Nephron (organoid): ENCODE data around the gene DDX51.

Source experiments
- H3K27ac Mint-ChIP-seq, 3 experiments: 2 replicates each; pipeline ENCODE4 v1.8.0; 2020; ENCODE audit warnings: mixed read lengths in 3 of 3, mild to moderate bottlenecking in 2 of 3, moderate library complexity in 1 of 3
- H3K27me3 Mint-ChIP-seq: 2 replicates; pipeline ENCODE4 v1.8.0; 2021; ENCODE audit warnings: low read depth, mild to moderate bottlenecking, moderate library complexity, mixed read lengths
- H3K36me3 Mint-ChIP-seq: 2 replicates; pipeline ENCODE4 v1.8.0; 2020; ENCODE audit warnings: low read depth, mixed read lengths
- H3K4me1 Mint-ChIP-seq: 2 replicates; pipeline ENCODE4 v1.8.0; 2020; ENCODE audit warnings: mixed read lengths
- H3K4me3 Mint-ChIP-seq, 3 experiments: 2 replicates each; pipeline ENCODE4 v1.8.0; 2020; ENCODE audit warnings: mild to moderate bottlenecking in 3 of 3, mixed read lengths in 3 of 3, moderate library complexity in 2 of 3
- H3K9me3 Mint-ChIP-seq: 2 replicates; pipeline ENCODE4 v1.8.0; 2020; ENCODE audit warnings: mixed read lengths
- CTCF ChIP-seq, 3 experiments: fragments of 200-600 bp; sonication (generic); IDR thresholded peaks; one replicate each; pipeline ENCODE4 v1.5.0; 2021; ENCODE audit warnings: antibody characterized with exemption in 3 of 3; ENCODE audit not compliant: unreplicated experiment in 3 of 3

The DDX51 gene

DNA sequence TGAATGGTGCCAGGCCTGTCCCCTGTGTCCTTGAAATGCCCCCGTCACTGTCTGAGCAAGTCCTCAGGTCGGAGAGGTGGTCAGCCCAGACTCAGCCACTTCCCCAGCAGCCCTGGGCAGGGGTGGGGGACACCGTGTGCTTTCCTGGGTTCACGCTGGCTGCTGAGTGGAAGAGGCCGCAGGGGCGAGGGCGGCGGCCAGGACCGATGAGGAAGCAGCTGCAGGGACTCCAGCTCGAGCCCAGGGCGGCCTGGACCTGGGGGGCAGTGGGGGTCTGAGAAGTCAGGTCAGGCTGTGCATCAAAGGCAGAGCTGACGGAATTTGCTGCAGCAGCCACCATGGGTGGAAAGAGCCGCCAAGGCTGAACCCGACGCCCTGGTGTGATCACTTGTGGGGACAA, 28.5 kb upstream of the DDX51 start:
- peaks cover 5% of the 10 kb centered on the region for H3K4me1 Mint-ChIP-seq
- no peaks in the 10 kb centered on the region for H3K36me3 Mint-ChIP-seq
- no peak overlapping the region for H3K4me3 Mint-ChIP-seq
- TF ChIP-seq CTCF (IDR thresholded peaks at IDR 0.05; ENCODE audit: unreplicated experiment in 3 of 3) = no peak
- no peaks in the 10 kb centered on the region for H3K9me3 Mint-ChIP-seq
- no peak overlapping the region for H3K27ac Mint-ChIP-seq
- H3K27me3 Mint-ChIP-seq = peaks cover 48% of the 10 kb centered on the region

- no peak overlapping the region for H3K4me3 Mint-ChIP-seq
- H3K4me1 Mint-ChIP-seq = peaks cover 3% of the 10 kb centered on the region
- H3K9me3 Mint-ChIP-seq = no peaks in the 10 kb centered on the region
- H3K27me3 Mint-ChIP-seq = peaks cover 52% of the 10 kb centered on the region
- no peak overlapping the region for H3K27ac Mint-ChIP-seq
- H3K36me3 Mint-ChIP-seq = no peaks in the 10 kb centered on the region
- TF ChIP-seq CTCF (IDR thresholded peaks at IDR 0.05; ENCODE audit: unreplicated experiment in 3 of 3) = no peak
These were observed 27.9 kb upstream of the DDX51 start for GRCh38 chr12:132171968-132172521.

DNA sequence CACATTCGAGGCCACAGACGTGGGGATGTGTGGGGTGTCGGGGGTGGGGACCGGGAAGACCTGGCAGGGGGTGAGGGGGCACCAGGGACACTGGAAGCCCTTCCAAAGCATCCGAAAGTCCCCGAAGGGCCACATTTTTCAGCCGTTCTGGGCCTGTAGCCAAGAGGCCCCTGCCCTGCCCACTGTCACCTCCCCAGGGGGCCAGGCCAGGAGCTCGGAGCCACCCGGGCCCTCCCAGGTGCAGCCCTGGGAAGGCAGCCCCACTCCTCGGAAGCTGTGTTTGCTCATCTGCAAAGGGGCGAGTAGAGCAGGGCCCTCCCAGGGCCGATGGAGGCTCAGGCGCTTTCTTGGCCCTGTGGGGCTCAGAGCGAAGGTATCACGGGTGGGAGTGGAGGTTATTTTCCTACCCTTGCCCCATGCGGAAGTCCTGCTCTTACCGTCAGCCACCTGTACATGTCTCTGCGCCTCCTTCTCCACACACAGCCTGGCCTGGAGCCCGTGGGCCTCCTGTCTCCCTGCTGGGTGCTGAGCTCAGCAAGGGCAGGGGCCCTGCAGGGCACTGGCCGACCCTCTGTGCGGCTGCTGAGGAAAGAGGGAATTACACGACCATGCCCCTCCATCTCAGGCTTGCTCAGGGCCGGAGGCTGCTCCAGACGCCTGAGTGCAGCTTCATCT, 27.3 kb upstream of the DDX51 start:
- no peak overlapping the region for H3K27ac Mint-ChIP-seq
- H3K4me3 Mint-ChIP-seq = no peak overlapping the region
- H3K36me3 Mint-ChIP-seq = no peaks in the 10 kb centered on the region
- no peaks in the 10 kb centered on the region for H3K4me1 Mint-ChIP-seq
- H3K27me3 Mint-ChIP-seq = peaks cover 48% of the 10 kb centered on the region
- TF ChIP-seq CTCF (IDR thresholded peaks at IDR 0.05; ENCODE audit: unreplicated experiment in 3 of 3) = no peak
- no peaks in the 10 kb centered on the region for H3K9me3 Mint-ChIP-seq

GRCh38 chr12:132170637-132171292, 26.6 kb upstream of the DDX51 start:
- H3K9me3 Mint-ChIP-seq = no peaks in the 10 kb centered on the region
- no peak overlapping the region for H3K27ac Mint-ChIP-seq
- H3K4me3 Mint-ChIP-seq = no peak overlapping the region
- H3K36me3 Mint-ChIP-seq = no peaks in the 10 kb centered on the region
- H3K27me3 Mint-ChIP-seq = peaks cover 44% of the 10 kb centered on the region
- no peaks in the 10 kb centered on the region for H3K4me1 Mint-ChIP-seq
- no peak for TF ChIP-seq CTCF (IDR thresholded peaks at IDR 0.05; ENCODE audit: unreplicated experiment in 3 of 3)

DNA sequence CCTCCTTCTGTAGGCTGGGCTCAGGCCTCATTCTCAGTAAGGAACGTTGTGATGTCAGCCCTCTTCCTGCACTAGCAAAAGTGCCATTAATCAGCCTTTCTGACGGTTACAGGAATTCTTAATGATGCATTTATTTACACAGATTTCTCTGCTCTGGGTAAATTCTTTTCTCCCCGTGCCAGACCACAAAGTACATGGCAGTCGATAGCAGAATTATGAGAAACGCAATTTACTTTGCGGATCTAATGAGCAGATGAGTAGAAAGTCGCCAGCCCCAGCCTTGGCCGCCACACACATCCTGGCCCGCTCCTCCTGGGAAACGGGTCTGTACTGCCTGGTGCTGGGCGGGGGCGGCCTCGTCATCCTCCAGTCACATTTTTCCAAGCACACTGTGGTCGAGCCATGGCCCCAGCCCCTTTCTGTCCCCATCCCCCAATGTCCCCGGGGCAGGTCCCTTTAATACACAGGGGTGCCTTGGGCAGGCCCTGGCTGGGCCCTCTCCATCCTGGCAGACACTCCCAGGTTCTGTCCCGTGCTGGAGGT, 26.0 kb upstream of the DDX51 start:
- Mint-ChIP-seq H3K4me3 (no peak overlapping the region), H3K36me3 (no peaks in the 10 kb centered on the region), H3K4me1 (no peaks in the 10 kb centered on the region), H3K27ac (no peak overlapping the region), H3K9me3 (no peaks in the 10 kb centered on the region), H3K27me3 (peaks cover 41% of the 10 kb centered on the region)
- no peak for TF ChIP-seq CTCF (IDR thresholded peaks at IDR 0.05; ENCODE audit: unreplicated experiment in 3 of 3)
